H9 (cell line): ENCODE data around the gene SOX21. TPM values are rescaled to one million over a fixed set of nuclear protein-coding genes. Genes with fewer than 3 reads are reported as not detected.

Experiments
- DNase-seq: peaks from one replicate; pipeline ENCODE4 v3.0.0-alpha.2; 2017
- H2AFZ ChIP-seq: one replicate; pipeline ENCODE4 v1.6.1; 2013; ENCODE audit warnings: mild to moderate bottlenecking, low read length, control low read depth, moderate library complexity
- H2AK5ac ChIP-seq: 2 replicates; pipeline ENCODE4 v1.6.1; 2013; ENCODE audit warnings: low read length, control low read depth, mixed read lengths; ENCODE audit not compliant: insufficient read length
- H2BK120ac ChIP-seq: one replicate; pipeline ENCODE4 v1.6.1; 2013; ENCODE audit warnings: low read depth, mild to moderate bottlenecking, low read length, control low read depth, inconsistent platforms; ENCODE audit not compliant: poor library complexity, severe bottlenecking
- H2BK12ac ChIP-seq: 2 replicates; pipeline ENCODE4 v1.6.1; 2013; ENCODE audit warnings: low read length, control low read depth, mixed read lengths, low read depth; ENCODE audit not compliant: insufficient read length
- H2BK15ac ChIP-seq: 2 replicates; pipeline ENCODE4 v1.6.1; 2013; ENCODE audit warnings: low read depth, low read length, control low read depth
- H2BK20ac ChIP-seq: one replicate; pipeline ENCODE4 v1.6.1; 2013; ENCODE audit warnings: low read depth, mild to moderate bottlenecking, low read length, control low read depth, inconsistent platforms; ENCODE audit not compliant: poor library complexity, severe bottlenecking
- H2BK5ac ChIP-seq: 2 replicates; pipeline ENCODE4 v1.6.1; 2013; ENCODE audit warnings: low read length, control low read depth, mixed read lengths; ENCODE audit not compliant: insufficient read length
- H3K14ac ChIP-seq: 2 replicates; pipeline ENCODE4 v1.6.1; 2013; ENCODE audit warnings: low read length, control low read depth; ENCODE audit not compliant: insufficient read depth
- H3K18ac ChIP-seq: 2 replicates; pipeline ENCODE4 v1.6.1; 2013; ENCODE audit warnings: low read depth, mild to moderate bottlenecking, mixed read lengths, low read length, control low read depth; ENCODE audit not compliant: insufficient read length
- H3K23ac ChIP-seq: 2 replicates; pipeline ENCODE4 v1.6.1; 2013; ENCODE audit warnings: low read length, control low read depth, mixed read lengths, low read depth; ENCODE audit not compliant: insufficient read length
- H3K23me2 ChIP-seq: 2 replicates; pipeline ENCODE4 v1.6.1; 2013; ENCODE audit warnings: low read depth, mild to moderate bottlenecking, mixed read lengths, low read length, control low read depth; ENCODE audit not compliant: insufficient read length, poor library complexity, severe bottlenecking
- H3K27ac ChIP-seq: 2 replicates; pipeline ENCODE4 v1.5.1; 2013; ENCODE audit warnings: low read length, control low read depth, mixed read lengths, low read depth; ENCODE audit not compliant: insufficient read length
- H3K27me3 ChIP-seq: 2 replicates; pipeline ENCODE4 v1.6.1; 2013; ENCODE audit warnings: low read length, control low read depth, inconsistent platforms; ENCODE audit not compliant: insufficient read depth
- H3K4ac ChIP-seq: 2 replicates; pipeline ENCODE4 v1.6.1; 2013; ENCODE audit warnings: low read depth, mild to moderate bottlenecking, control low read depth, inconsistent platforms, low read length, moderate library complexity
- H3K4me1 ChIP-seq: 2 replicates; pipeline ENCODE4 v1.6.1; 2013; ENCODE audit warnings: low read length, control low read depth, inconsistent platforms; ENCODE audit not compliant: insufficient read depth
- H3K4me2 ChIP-seq: 2 replicates; pipeline ENCODE4 v1.6.1; 2013; ENCODE audit warnings: low read length, control low read depth, mixed read lengths; ENCODE audit not compliant: insufficient read length, insufficient read depth
- H3K56ac ChIP-seq: 2 replicates; pipeline ENCODE4 v1.6.1; 2013; ENCODE audit warnings: low read depth, mild to moderate bottlenecking, mixed read lengths, low read length, control low read depth; ENCODE audit not compliant: insufficient read length
- H3K79me1 ChIP-seq: 2 replicates; pipeline ENCODE4 v1.6.1; 2013; ENCODE audit warnings: low read depth, mild to moderate bottlenecking, moderate library complexity, low read length, control low read depth, inconsistent platforms; ENCODE audit not compliant: insufficient read depth, poor library complexity, severe bottlenecking
- H3K79me2 ChIP-seq: 2 replicates; pipeline ENCODE4 v1.6.1; 2013; ENCODE audit warnings: low read length, control low read depth, inconsistent platforms; ENCODE audit not compliant: insufficient read depth
- H3K9ac ChIP-seq: 2 replicates; pipeline ENCODE4 v1.6.1; 2013; ENCODE audit warnings: low read length, control low read depth, mixed read lengths; ENCODE audit not compliant: insufficient read length; ENCODE audit errors: extremely low read depth
- H3K9me3 ChIP-seq: one replicate; pipeline ENCODE4 v1.6.1; 2013; ENCODE audit warnings: low read depth, low read length, inconsistent platforms; ENCODE audit not compliant: control insufficient read depth
- H3T11ph ChIP-seq: one replicate; pipeline ENCODE4 v1.6.1; 2013; ENCODE audit warnings: mild to moderate bottlenecking, low read length, control low read depth, inconsistent platforms
- H4K20me1 ChIP-seq: one replicate; pipeline ENCODE4 v1.6.1; 2013; ENCODE audit not compliant: control insufficient read depth, insufficient read length, insufficient read depth
- H4K5ac ChIP-seq: 2 replicates; pipeline ENCODE4 v1.6.1; 2013; ENCODE audit warnings: low read depth, mild to moderate bottlenecking, mixed read lengths, low read length, control low read depth; ENCODE audit not compliant: insufficient read length
- H4K8ac ChIP-seq: replicated peaks from 2 replicates; pipeline ENCODE4 v1.6.1; 2013; ENCODE audit warnings: low read length, control low read depth, mixed read lengths, low read depth; ENCODE audit not compliant: insufficient read length
- H4K91ac ChIP-seq: 2 replicates; pipeline ENCODE4 v1.6.1; 2013; ENCODE audit warnings: low read depth, mild to moderate bottlenecking, moderate library complexity, mixed read lengths, low read length, control low read depth; ENCODE audit not compliant: insufficient read length
- H3K27ac Mint-ChIP-seq, 3 experiments: 2 replicates in 2 of 3; 3 replicates in 1 of 3; pipeline ENCODE4 v1.8.0; 2020 to 2021; ENCODE audit warnings: mixed read lengths in 3 of 3, mild to moderate bottlenecking in 1 of 3, moderate library complexity in 1 of 3
- H3K27me3 Mint-ChIP-seq: 2 replicates; pipeline ENCODE4 v1.8.0; 2021; ENCODE audit warnings: low read depth, mild to moderate bottlenecking, moderate library complexity, mixed read lengths
- H3K36me3 Mint-ChIP-seq, 3 experiments: 2 replicates in 2 of 3; 3 replicates in 1 of 3; pipeline ENCODE4 v1.8.0; 2020 to 2021; ENCODE audit warnings: low read depth in 3 of 3, mixed read lengths in 3 of 3; ENCODE audit not compliant: insufficient read depth in 1 of 3
- H3K4me1 Mint-ChIP-seq, 2 experiments: 2 replicates each; pipeline ENCODE4 v1.8.0; 2020; ENCODE audit warnings: mixed read lengths in 2 of 2
- H3K4me3 Mint-ChIP-seq, 2 experiments: 2 replicates in 1 of 2; 3 replicates in 1 of 2; pipeline ENCODE4 v1.8.0; 2020 to 2021; ENCODE audit warnings: mild to moderate bottlenecking in 2 of 2, mixed read lengths in 2 of 2, moderate library complexity in 1 of 2
- H3K9me3 Mint-ChIP-seq, 2 experiments: 2 replicates in 1 of 2; 3 replicates in 1 of 2; pipeline ENCODE4 v1.8.0; 2020; ENCODE audit warnings: mild to moderate bottlenecking in 2 of 2, mixed read lengths in 2 of 2, moderate library complexity in 1 of 2
- WGBS: extraction: QIAGEN DNeasy Blood & Tissue Kit; methylation state at CpG from one replicate; pipeline ENCODE4 v1.1.7; 2013; ENCODE audit warnings: missing lambda C conversion rate, low lambda C conversion rate, mixed read lengths; ENCODE audit not compliant: insufficient read length; ENCODE audit errors: extremely low coverage; 5-methylcytosine and 5-hydroxymethylcytosine counted together
- total RNA-seq: library from RNA; stranded (reverse); gene quantifications from 2 replicates; pipeline ENCODE4 v1.2.1, GENCODE V29; 2021
- TF ChIP-seq, protein P1 (sequence below): fragments of 200-600 bp; sonication (generic); conservative IDR thresholded peaks from 3 replicates; pipeline ENCODE4 v1.8.0; 2021; ENCODE audit warnings: antibody characterized with exemption, mild to moderate bottlenecking

SOX21 gene
- total RNA-seq, 1 experiment from 2014 or later: 38.4 TPM

DNA sequence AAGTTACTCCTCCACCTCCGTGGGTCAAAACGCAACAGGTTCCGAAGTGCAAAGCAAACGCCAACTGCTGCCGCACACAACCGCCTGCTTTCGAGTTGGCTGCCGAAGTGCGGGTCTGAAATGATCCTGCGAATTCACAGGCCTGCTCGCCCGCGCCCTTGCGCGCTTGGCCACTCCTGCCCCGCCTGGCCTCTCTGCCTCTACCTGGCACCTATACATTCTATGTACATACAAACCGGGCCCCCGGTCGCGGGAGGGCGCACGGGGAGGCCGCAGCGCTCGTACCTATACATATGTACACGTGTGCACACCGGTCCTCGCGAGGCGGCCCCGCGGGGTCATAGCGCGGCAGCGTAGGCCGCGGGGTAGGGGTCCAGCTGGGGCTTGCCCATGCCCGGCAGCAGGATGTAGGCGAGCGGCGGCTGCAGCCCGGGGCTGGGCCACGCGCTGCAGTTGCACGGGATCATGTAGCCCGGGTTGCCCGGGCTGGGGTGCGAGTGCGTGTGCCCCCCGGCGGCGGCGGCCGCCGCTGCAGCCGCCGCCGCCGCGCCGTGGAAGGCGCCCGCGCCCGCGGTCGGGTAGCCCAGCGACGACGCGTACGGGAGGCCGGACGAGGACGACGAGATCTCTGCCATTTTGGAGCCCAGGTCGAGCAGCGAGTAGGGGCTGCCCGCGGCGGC is 1.3 kb downstream of the SOX21 start:
- DNase-seq: peak; percentile 64
- Histone ChIP-seq H3K27ac (no peak overlapping the region), H4K20me1 (no peaks in the 10 kb centered on the region), H3K56ac (no peak overlapping the region), H2AFZ (no peak overlapping the region), H2BK15ac (no peak overlapping the region), H3K14ac (peak overlapping the region; percentile 20; the same call in 1 of the 2 replicates), H3K23me2 (peaks cover 27% of the 10 kb centered on the region), H3K79me1 (no peaks in the 10 kb centered on the region), H3K4ac (no peak overlapping the region), H3K9ac (peak overlapping the region; percentile 4), H3T11ph (no peak overlapping the region), H3K23ac (no peak overlapping the region), H2BK120ac (no peak overlapping the region), H2BK20ac (no peak overlapping the region), H2AK5ac (no peak overlapping the region), H3K9me3 (no peaks in the 10 kb centered on the region), H4K5ac (no peak overlapping the region), H2BK12ac (no peak overlapping the region), H2BK5ac (no peak overlapping the region), H4K91ac (no peak overlapping the region), H4K8ac (no peak overlapping the region), H3K18ac (no peak overlapping the region), H3K79me2 (no peaks in the 10 kb centered on the region), H3K4me1 (peaks cover 3% of the 10 kb centered on the region; the same call in 1 of the 2 replicates), H3K4me2 (peak overlapping the region; percentile 81), H3K27me3 (peaks cover 31% of the 10 kb centered on the region; the same call in 1 of the 2 replicates)
- Mint-ChIP-seq H3K27me3 (peaks cover 75% of the 10 kb centered on the region), H3K4me1 (peaks cover 50 to 56% of the 10 kb centered on the region in 2 experiments), H3K27ac (peak overlapping the region in 1 of 3 experiments; percentile 98; a peak in 2 of 7 replicates), H3K9me3 (no peaks in the 10 kb centered on the region; a peak in 1 of 5 replicates), H3K4me3 (peak overlapping the region; percentile 73 to 80), H3K36me3 (peaks cover 0 to 30% (median 7%) of the 10 kb centered on the region in 3 experiments; a peak in 5 of 7 replicates)
- no CpG with 5 or more reads among the region's 81 CpGs for WGBS
- TF ChIP-seq, protein P1, sequence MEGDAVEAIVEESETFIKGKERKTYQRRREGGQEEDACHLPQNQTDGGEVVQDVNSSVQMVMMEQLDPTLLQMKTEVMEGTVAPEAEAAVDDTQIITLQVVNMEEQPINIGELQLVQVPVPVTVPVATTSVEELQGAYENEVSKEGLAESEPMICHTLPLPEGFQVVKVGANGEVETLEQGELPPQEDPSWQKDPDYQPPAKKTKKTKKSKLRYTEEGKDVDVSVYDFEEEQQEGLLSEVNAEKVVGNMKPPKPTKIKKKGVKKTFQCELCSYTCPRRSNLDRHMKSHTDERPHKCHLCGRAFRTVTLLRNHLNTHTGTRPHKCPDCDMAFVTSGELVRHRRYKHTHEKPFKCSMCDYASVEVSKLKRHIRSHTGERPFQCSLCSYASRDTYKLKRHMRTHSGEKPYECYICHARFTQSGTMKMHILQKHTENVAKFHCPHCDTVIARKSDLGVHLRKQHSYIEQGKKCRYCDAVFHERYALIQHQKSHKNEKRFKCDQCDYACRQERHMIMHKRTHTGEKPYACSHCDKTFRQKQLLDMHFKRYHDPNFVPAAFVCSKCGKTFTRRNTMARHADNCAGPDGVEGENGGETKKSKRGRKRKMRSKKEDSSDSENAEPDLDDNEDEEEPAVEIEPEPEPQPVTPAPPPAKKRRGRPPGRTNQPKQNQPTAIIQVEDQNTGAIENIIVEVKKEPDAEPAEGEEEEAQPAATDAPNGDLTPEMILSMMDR: no peak; the same call in 1 of the 3 replicates
